Adrenal gland (tissue), 12 donors: ENCODE data around the gene TOMM40. TPM values are rescaled to one million over a fixed set of nuclear protein-coding genes. Genes with fewer than 3 reads are reported as not detected.

Source experiments
- DNase-seq, 7 donors: peaks; one replicate each; pipeline ENCODE4 v3.0.0-alpha.2; 2019 to 2020
- H3K27ac ChIP-seq, 5 donors: fragments of 200-600 bp; sonication (generic) in 4 of 5; 1 replicate in 3 of 5; 2 replicates in 2 of 5; pipeline versions ENCODE4 v1.5.1 to v1.8.0; 2016 to 2020; ENCODE audit warnings: mild to moderate bottlenecking in 1 of 5
- H3K27me3 ChIP-seq: fragments of 200-600 bp; 2 replicates; pipeline ENCODE4 v1.8.0; 2021
- H3K36me3 ChIP-seq, 2 donors: fragments of 200-600 bp; replicated peaks in 1 of 2; 1 replicate in 1 of 2; 2 replicates in 1 of 2; pipeline versions ENCODE4 v1.5.1 to v1.8.0; 2018 to 2022
- H3K4me1 ChIP-seq, 2 donors: fragments of 200-600 bp; replicated peaks in 1 of 2; 1 replicate in 1 of 2; 2 replicates in 1 of 2; pipeline versions ENCODE4 v1.5.1 to v1.8.0; 2018 to 2021
- H3K4me3 ChIP-seq, 4 donors: fragments of 200-600 bp; sonication (generic) in 3 of 4; one replicate each; pipeline ENCODE4 v1.5.1; 2016 to 2018
- H3K9me3 ChIP-seq, 3 donors: fragments of 200-600 bp; sonication (generic) in 1 of 3; replicated peaks in 1 of 3; 1 replicate in 2 of 3; 2 replicates in 1 of 3; pipeline versions ENCODE4 v1.5.1 to v1.8.0; 2016 to 2021
- POLR2A ChIP-seq, 2 donors: fragments of 450-650 bp; IDR thresholded peaks; one replicate each; pipeline ENCODE4 v1.6.1; 2017; ENCODE audit warnings: antibody characterized with exemption in 2 of 2, mild to moderate bottlenecking in 2 of 2, moderate library complexity in 1 of 2
- WGBS, 4 donors: extraction: QIAGEN DNeasy Blood & Tissue Kit in 2 of 4; methylation state at CpG; one replicate each; pipeline versions ENCODE4 v1.1.5 to v1.1.7; 2013 to 2017; 5-methylcytosine and 5-hydroxymethylcytosine counted together
- intact Hi-C, 2 donors: fragments of 100-400 bp; cut with DNase I; formaldehyde crosslinking; loops; one replicate each; pipeline versions ENCODE4 v1.14.1 to v1.15.0; 2022 to 2023
- polyA plus RNA-seq, 3 donors: library from polyadenylated mRNA; stranded (reverse); fragments of 200-250 nt in 2 of 3; fragments of 350-450 nt in 1 of 3; fragmentation: Illumina TruSeq in 1 of 3; extraction: RNeasy Lipid Tissue Mini Kit (QIAGEN cat#74804) in 1 of 3; gene quantifications; one replicate each; pipeline ENCODE4 v1.2.3, GENCODE V29; 2013 to 2014
- total RNA-seq, 9 donors: library from RNA; depleted of rRNA in 4 of 9; stranded (reverse); fragments of >200 nt in 4 of 9; fragments of 120-200 nt in 1 of 9; fragmentation: NEBNext Ultra II Directional in 1 of 9; extraction: Animal tissue kit (Norgen Biotek cat#: 25700) in 1 of 9; gene quantifications; one replicate each; pipeline versions ENCODE4 v1.1.0 to v1.2.4, GENCODE V29; 2013 to 2023
- TF ChIP-seq, protein P1 (sequence below), 6 experiments: fragments of 450-650 bp in 4 of 6; fragments of 200-600 bp in 2 of 6; sonication (generic) in 1 of 6; IDR thresholded peaks; 1 replicate in 5 of 6; 2 replicates in 1 of 6; pipeline versions ENCODE4 v1.5.1 to v1.8.0; 2016 to 2021; ENCODE audit warnings: antibody characterized with exemption in 6 of 6, mild to moderate bottlenecking in 2 of 6, moderate library complexity in 1 of 6
- donor health status: healthy with polysubstance abuse.
- donor health status: Bipolar disorder and iron deficiency.
- donor health status: DM: yes; HTN: yes; CAD: no.
- donor health status: DM: no; HTN: no; CAD: no.
- donor health status: DM: no; HTN: no; CAD: no.
- donor health status: DM: yes; HTN: yes; CAD: no.

TOMM40 gene
- total and polyA plus RNA-seq, 12 donors, result 53.1 to 248 (median 68.8) TPM

DNA sequence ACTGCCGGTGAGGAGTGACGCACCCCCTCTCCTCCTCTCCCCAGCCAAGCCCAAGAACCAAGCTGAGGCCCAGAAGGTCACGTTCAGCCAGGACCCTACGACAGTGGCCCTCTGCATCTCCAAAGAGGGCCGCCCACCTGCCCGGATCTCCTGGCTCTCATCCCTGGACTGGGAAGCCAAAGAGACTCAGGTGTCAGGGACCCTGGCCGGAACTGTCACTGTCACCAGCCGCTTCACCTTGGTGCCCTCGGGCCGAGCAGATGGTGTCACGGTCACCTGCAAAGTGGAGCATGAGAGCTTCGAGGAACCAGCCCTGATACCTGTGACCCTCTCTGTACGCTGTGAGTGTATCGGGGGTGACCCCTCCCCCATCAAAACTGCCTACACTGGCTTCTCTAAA, 19.2 kb upstream of the TOMM40 start:
- Histone ChIP-seq H3K36me3 (peaks cover 0 to 63% of the 10 kb centered on the region in 2 donors), H3K27me3 (no peaks in the 10 kb centered on the region), H3K27ac (no peak overlapping the region), H3K4me3 (no peak overlapping the region), H3K4me1 (peaks cover 6 to 22% of the 10 kb centered on the region in 2 donors), H3K9me3 (no peaks in the 10 kb centered on the region)
- DNase-seq, result no peak
- intact Hi-C loops, result no loop called here
- WGBS, 4 donors, result 88 to 96% (median 92%) methylated on average over 6 to 14 of the region's 14 CpGs
- TF ChIP-seq, protein P1, sequence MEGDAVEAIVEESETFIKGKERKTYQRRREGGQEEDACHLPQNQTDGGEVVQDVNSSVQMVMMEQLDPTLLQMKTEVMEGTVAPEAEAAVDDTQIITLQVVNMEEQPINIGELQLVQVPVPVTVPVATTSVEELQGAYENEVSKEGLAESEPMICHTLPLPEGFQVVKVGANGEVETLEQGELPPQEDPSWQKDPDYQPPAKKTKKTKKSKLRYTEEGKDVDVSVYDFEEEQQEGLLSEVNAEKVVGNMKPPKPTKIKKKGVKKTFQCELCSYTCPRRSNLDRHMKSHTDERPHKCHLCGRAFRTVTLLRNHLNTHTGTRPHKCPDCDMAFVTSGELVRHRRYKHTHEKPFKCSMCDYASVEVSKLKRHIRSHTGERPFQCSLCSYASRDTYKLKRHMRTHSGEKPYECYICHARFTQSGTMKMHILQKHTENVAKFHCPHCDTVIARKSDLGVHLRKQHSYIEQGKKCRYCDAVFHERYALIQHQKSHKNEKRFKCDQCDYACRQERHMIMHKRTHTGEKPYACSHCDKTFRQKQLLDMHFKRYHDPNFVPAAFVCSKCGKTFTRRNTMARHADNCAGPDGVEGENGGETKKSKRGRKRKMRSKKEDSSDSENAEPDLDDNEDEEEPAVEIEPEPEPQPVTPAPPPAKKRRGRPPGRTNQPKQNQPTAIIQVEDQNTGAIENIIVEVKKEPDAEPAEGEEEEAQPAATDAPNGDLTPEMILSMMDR (IDR thresholded peaks at IDR 0.05), result no peak
- no peak for TF ChIP-seq POLR2A (IDR thresholded peaks at IDR 0.05)

DNA sequence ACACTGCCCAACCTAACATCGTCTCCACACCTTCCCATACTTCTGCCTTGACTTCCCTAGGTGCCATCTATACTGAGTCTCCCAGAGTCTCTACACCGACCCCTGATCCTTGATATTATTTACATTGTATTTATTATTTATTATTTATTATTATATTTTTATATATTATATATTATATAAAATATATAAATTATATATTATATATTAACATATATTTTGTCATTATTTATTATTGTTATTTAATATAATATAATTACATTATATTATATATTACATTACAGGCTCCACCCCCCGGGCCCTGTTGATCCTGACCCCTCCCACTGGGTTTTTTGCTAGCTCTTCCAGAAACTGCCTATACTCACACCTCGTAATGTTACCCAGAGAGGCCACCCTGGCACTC, 18.4 kb upstream of the TOMM40 start:
- WGBS, 4 donors, result 82 to 90% (median 84%) methylated on average over 4 of the region's 4 CpGs
- H3K4me1 ChIP-seq, result peaks cover 6 to 22% of the 10 kb centered on the region in 2 donors
- no peak overlapping the region for H3K27ac ChIP-seq
- no peaks in the 10 kb centered on the region for H3K9me3 ChIP-seq
- no peak for DNase-seq
- H3K36me3 ChIP-seq, result peaks cover 0 to 66% of the 10 kb centered on the region in 2 donors
- no peak for TF ChIP-seq POLR2A (IDR thresholded peaks at IDR 0.05)
- no peak overlapping the region for H3K4me3 ChIP-seq
- no peaks in the 10 kb centered on the region for H3K27me3 ChIP-seq
- intact Hi-C loops, result no loop called here

DNA sequence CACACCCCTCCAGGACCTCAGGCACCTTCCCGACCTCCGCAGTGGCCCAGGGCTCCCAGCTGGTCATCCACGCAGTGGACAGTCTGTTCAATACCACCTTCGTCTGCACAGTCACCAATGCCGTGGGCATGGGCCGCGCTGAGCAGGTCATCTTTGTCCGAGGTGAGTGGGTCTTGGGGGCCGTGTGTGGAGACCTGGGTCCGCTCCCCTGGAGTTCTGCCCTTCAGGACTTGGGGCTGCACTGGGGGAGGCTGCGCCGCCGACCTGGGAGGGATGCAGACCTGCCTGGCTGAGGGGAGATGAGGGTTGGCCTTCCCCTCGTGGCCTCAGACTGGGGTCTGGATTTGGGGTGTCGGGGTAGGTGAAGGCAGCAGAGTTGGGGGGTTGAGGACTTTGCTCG, 16.7 kb upstream of the TOMM40 start:
- WGBS, 4 donors, result 93 to 95% (median 93%) methylated on average over 7 to 16 of the region's 16 CpGs
- no peak overlapping the region for H3K4me3 ChIP-seq
- H3K4me1 ChIP-seq, result peaks cover 6 to 16% of the 10 kb centered on the region in 2 donors
- H3K27me3 ChIP-seq, result no peaks in the 10 kb centered on the region
- no peak for DNase-seq
- H3K36me3 ChIP-seq, result peaks cover 0 to 78% of the 10 kb centered on the region in 2 donors
- H3K9me3 ChIP-seq, result no peaks in the 10 kb centered on the region
- TF ChIP-seq, protein P1 (IDR thresholded peaks at IDR 0.05), result no peak
- TF ChIP-seq POLR2A (IDR thresholded peaks at IDR 0.05), result no peak
- H3K27ac ChIP-seq, result no peak overlapping the region
- intact Hi-C loops, result no loop called here

DNA sequence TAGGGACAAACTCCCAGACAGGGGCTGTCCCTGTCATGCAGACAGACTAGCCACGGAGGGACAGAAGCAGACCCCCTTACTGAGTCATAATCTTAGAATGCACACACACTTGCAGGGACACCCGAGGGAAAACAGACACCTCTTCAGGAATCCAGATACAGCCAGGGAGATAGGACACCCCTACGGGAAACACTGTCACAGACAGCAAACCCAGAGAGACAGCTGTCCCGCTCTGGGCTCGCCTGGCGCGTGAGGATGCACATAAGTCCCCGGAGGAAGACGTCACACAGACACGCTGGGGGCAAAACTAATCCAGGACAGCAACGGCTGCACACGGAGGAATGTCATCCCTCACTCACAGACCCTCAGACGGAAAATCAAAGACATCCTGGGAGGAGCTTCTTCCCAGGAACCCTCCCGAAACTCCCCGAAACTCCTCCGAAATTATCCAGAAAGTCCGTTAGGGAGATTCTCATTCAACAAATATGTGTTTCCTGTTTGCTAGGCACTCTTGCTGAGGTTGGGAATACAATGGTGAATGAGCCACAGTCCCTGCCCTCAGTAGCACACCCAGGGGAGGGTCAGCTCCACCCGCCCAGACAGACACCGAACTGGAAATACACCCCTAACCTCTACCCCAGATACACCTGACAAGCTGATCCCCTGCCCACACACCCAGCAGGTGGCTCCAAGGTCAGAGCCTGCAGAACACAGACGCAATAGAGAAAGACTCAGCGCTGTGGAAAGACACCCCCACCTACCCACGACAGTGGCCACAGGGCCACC, 15.2 kb upstream of the TOMM40 start:
- no peak for DNase-seq
- H3K9me3 ChIP-seq, result no peaks in the 10 kb centered on the region
- no peak overlapping the region for H3K4me3 ChIP-seq
- peaks cover 0 to 2% of the 10 kb centered on the region in 2 donors for H3K4me1 ChIP-seq
- TF ChIP-seq, protein P1 (IDR thresholded peaks at IDR 0.05), result no peak
- no peak for TF ChIP-seq POLR2A (IDR thresholded peaks at IDR 0.05)
- peak overlapping the region in 1 of 5 donors; percentile 52 for H3K27ac ChIP-seq
- intact Hi-C loops, result no loop called here
- H3K27me3 ChIP-seq, result no peaks in the 10 kb centered on the region
- H3K36me3 ChIP-seq, result peaks cover 0 to 78% of the 10 kb centered on the region in 2 donors
- 70 to 83% (median 75%) methylated on average over 19 to 22 of the region's 22 CpGs for WGBS, 4 donors
